ENCODE measurements around the gene SMCP. TPM values are rescaled to one million over a fixed set of nuclear protein-coding genes. Genes with fewer than 3 reads are reported as not detected.

Gene SMCP, protein sequence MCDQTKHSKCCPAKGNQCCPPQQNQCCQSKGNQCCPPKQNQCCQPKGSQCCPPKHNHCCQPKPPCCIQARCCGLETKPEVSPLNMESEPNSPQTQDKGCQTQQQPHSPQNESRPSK
- polyA plus RNA-seq = not detected in 2 replicates

GRCh38 chr1:152878042-152878441 is at the start of gene SMCP:
TSS of gene SMCP (plus strand) at chr1:152878322. CDS start at chr1:152884423, 6,101 bp downstream.

DNA sequence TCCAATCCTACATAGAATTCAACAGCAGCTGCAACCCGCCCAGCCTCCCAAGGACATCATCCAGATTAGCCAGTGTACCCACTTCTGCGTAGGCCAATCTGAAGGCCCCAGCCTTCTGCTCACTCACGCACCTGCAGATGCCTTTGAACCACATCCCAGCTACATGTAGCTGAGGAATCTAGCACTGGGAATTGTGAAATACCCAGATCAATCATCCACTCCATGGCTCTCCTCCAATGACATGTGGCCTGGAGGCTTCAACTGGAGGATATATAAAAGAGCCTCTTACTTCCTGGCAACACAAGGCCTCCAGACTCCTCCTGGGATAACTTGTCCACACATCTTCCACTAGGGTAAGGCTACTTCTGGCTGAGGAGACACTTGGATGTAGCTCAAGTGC is 35.6 kb upstream of the SMCP start, which contains the start of gene LCE6A:
Gene LCE6A (plus strand): TSS at position 301 of the 400 bp plus-strand sequence. CDS start 665 bp downstream, outside the sequence.

DNA sequence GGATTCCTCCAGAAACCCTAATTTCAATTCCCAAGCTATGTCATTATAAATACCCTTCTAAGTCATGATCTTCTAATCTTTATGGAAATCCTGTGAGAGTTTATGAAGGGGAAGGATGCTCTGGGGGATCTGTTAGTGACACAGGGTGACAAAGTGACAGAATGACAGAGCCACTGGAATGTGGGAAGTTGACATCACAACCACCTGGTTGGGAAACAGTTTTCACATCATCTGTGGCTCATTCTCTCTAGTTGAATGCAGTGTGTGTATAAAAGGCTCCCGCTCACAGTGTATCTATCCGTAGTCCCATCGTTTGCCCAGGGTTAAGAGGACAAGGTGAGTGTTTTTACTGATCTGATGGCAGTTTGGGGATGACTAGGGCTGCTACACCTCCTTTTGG is 18.4 kb upstream of the SMCP start, which contains the start of gene LCE7A:
Gene LCE7A (plus strand): TSS at position 301 of the 400 bp plus-strand sequence. CDS start 702 bp downstream, outside the sequence.

GRCh38 chr1:152907686-152908601 is 29.8 kb downstream of the SMCP start, which contains the start of gene IVL:
TSS of gene IVL (plus strand) at chr1:152908546. CDS start at chr1:152909798, 1,252 bp downstream.

Other genes with a start within 250 kb of the SMCP start
- not detected in 2 replicates for gene LCE2D, start 214.9 kb upstream of the SMCP start, polyA plus RNA-seq
- not detected in 2 replicates for gene LCE2C, start 203.0 kb upstream of the SMCP start, polyA plus RNA-seq
- not detected in 2 replicates for gene LCE2B, start 192.2 kb upstream of the SMCP start, polyA plus RNA-seq
- gene LCE2A, start 180.0 kb upstream of the SMCP start, polyA plus RNA-seq = not detected in 2 replicates
- gene LCE4A, start 170.2 kb upstream of the SMCP start, polyA plus RNA-seq = not detected in 2 replicates
- not detected in 2 replicates for gene KPRP, start 120.3 kb upstream of the SMCP start, polyA plus RNA-seq
- gene LCE1F, start 103.2 kb upstream of the SMCP start, polyA plus RNA-seq = not detected in 2 replicates
- gene LCE1E, start 92.1 kb upstream of the SMCP start, polyA plus RNA-seq = not detected in 2 replicates
- not detected in 2 replicates for gene LCE1D, start 81.6 kb upstream of the SMCP start, polyA plus RNA-seq
- gene LCE1C, start 71.7 kb upstream of the SMCP start, polyA plus RNA-seq = not detected in 2 replicates
- not detected in 2 replicates for gene LCE1B, start 66.4 kb upstream of the SMCP start, polyA plus RNA-seq
- not detected in 2 replicates for gene LCE1A, start 50.8 kb upstream of the SMCP start, polyA plus RNA-seq
- gene LCE6A, start 35.5 kb upstream of the SMCP start, polyA plus RNA-seq = not detected in 2 replicates
- not detected in 2 replicates for gene LCE7A, start 18.3 kb upstream of the SMCP start, polyA plus RNA-seq
- gene IVL, start 30.2 kb downstream of the SMCP start, polyA plus RNA-seq = not detected in 2 replicates
- not detected in 2 replicates for gene SPRR5, start 68.9 kb downstream of the SMCP start, polyA plus RNA-seq
- gene SPRR4, start 92.3 kb downstream of the SMCP start, polyA plus RNA-seq = not detected in 2 replicates
- gene SPRR1A, start 105.8 kb downstream of the SMCP start, polyA plus RNA-seq = 1.3 TPM in 1 of 2 replicates, not detected in the other
- gene SPRR3, start 123.4 kb downstream of the SMCP start, polyA plus RNA-seq = not detected in 2 replicates
- not detected in 2 replicates for gene SPRR1B, start 152.9 kb downstream of the SMCP start, polyA plus RNA-seq
- gene SPRR2D, start 162.8 kb downstream of the SMCP start, polyA plus RNA-seq = not detected in 2 replicates
- gene SPRR2A, start 179.2 kb downstream of the SMCP start, polyA plus RNA-seq = not detected in 2 replicates
- not detected in 2 replicates for gene SPRR2B, start 193.3 kb downstream of the SMCP start, polyA plus RNA-seq
- gene SPRR2E, start 216.2 kb downstream of the SMCP start, polyA plus RNA-seq = not detected in 2 replicates
- gene SPRR2F, start 235.2 kb downstream of the SMCP start, polyA plus RNA-seq = not detected in 2 replicates

Data from Purkinje cell (primary cell).